GM12891 (cell line): Measurements from ENCODE around the gene LRP1B.

Experiments used
- POLR2A ChIP-seq: IDR thresholded peaks from 2 replicates; pipeline ENCODE4 v1.6.1; 2011; ENCODE audit warnings: low read depth, low read length, control low read depth
- TAF1 ChIP-seq: IDR thresholded peaks from 2 replicates; pipeline ENCODE4 v1.6.1; 2011; ENCODE audit warnings: low read depth, low read length, control low read depth

- TF ChIP-seq POLR2A (no peak), TAF1 (no peak)
These were observed 1393.8 kb downstream of the LRP1B start for GRCh38 chr2:140737006-140737405.
